Activated CD4-positive, alpha-beta T cell treated with anti-CD3 and anti-CD28 coated beads for 36 hours (primary cell): Measurements from ENCODE around the gene MTCL3.

ENCODE experiments used
- ATAC-seq: fragments of 200-7000 bp; cut with Tn5 transposase; one replicate; pipeline ENCODE4 v1.10.0; 2021; ENCODE audit warnings: mild to moderate bottlenecking, moderate library complexity
- CTCF ChIA-PET: fragments of 350-600 bp; sonication (Branson Sonifier 250); formaldehyde crosslinking; loops from one replicate; lab custom pipeline; 2021; ENCODE audit warnings: antibody characterized with exemption; lab: Charles Lee
- POLR2A ChIA-PET: fragments of 350-600 bp; sonication (Branson Sonifier 250); formaldehyde crosslinking; loops from one replicate; lab custom pipeline; 2021; ENCODE audit warnings: antibody characterized with exemption, inconsistent platforms; lab: Charles Lee
- DNase-seq: peaks from one replicate; pipeline ENCODE4 v3.0.0-alpha.2; 2020
- H3K27ac Mint-ChIP-seq: one replicate; pipeline ENCODE4 v1.8.0; 2021; ENCODE audit warnings: mixed read lengths
- H3K27me3 Mint-ChIP-seq: one replicate; pipeline ENCODE4 v1.8.0; 2021; ENCODE audit warnings: mixed read lengths
- H3K36me3 Mint-ChIP-seq: one replicate; pipeline ENCODE4 v1.8.0; 2021; ENCODE audit warnings: low read depth, mixed read lengths
- H3K4me1 Mint-ChIP-seq: one replicate; pipeline ENCODE4 v1.8.0; 2021; ENCODE audit warnings: mixed read lengths
- H3K4me3 Mint-ChIP-seq: one replicate; pipeline ENCODE4 v1.8.0; 2021; ENCODE audit warnings: mild to moderate bottlenecking, moderate library complexity, mixed read lengths
- H3K9me3 Mint-ChIP-seq: one replicate; pipeline ENCODE4 v1.8.0; 2021; ENCODE audit warnings: low read depth, mixed read lengths
- intact Hi-C, 2 experiments: fragments of 100-400 bp; cut with DNase I in 1 of 2; cut with micrococcal nuclease in 1 of 2; formaldehyde crosslinking; loops; one replicate each; pipeline versions ENCODE4 v1.14.2 to v1.15.1; 2022 to 2024; cut with DNase I, micrococcal nuclease

The MTCL3 gene

GRCh38 chr6:127515794-127516661 is 3.1 kb downstream of the MTCL3 start:
- Mint-ChIP-seq H3K4me3 (peak overlapping the region; percentile 87), H3K4me1 (peaks cover 40% of the 10 kb centered on the region), H3K27me3 (peaks cover 43% of the 10 kb centered on the region), H3K27ac (peak overlapping the region; percentile 58), H3K9me3 (no peaks in the 10 kb centered on the region), H3K36me3 (peaks cover under 1% of the 10 kb centered on the region)
- intact Hi-C loops: loop anchor here (1.0 to 5.0 kb wide), 8 partner anchors 32 to 250 kb away; partner anchors contain the start of genes ECHDC1 (in 2 of the 2) and RNF146 (in 1 of the 2)
- POLR2A ChIA-PET: interaction anchor here (0.6 to 1.1 kb wide), 3 partner anchors 23 to 198 kb away, joined by 3 read pairs; no protein-coding TSS in a partner anchor
- DNase-seq (peak; percentile 79), ATAC-seq (peak; percentile 73)
- CTCF ChIA-PET: interaction anchor here (0.7 to 7.5 kb wide), 45 partner anchors 8 to 1390 kb away, joined by 3 to 82 read pairs (median 5); partner anchors contain the start of genes ECHDC1 and RNF146

- Mint-ChIP-seq H3K27me3 (peaks cover 43% of the 10 kb centered on the region), H3K9me3 (no peaks in the 10 kb centered on the region), H3K36me3 (peaks cover 4% of the 10 kb centered on the region), H3K4me1 (peaks cover 40% of the 10 kb centered on the region), H3K4me3 (peak overlapping the region; percentile 87), H3K27ac (peak overlapping the region; percentile 52)
- ChIA-PET CTCF (interaction anchor here (0.6 to 7.5 kb wide), 28 partner anchors 7 to 482 kb away, joined by 3 to 82 read pairs (median 6); partner anchors contain the start of genes ECHDC1 and RNF146), POLR2A (interaction anchor here (0.9 kb wide), 1 partner anchor 95 kb away, joined by 3 read pairs; no protein-coding TSS in a partner anchor)
- ATAC-seq: peak; percentile 2
- intact Hi-C loops: loop anchor here (5.0 kb wide), 3 partner anchors 93 to 213 kb away; partner anchors contain the start of gene ECHDC1 (in 1 of the 2)
- DNase-seq: no peak
Observed at GRCh38 chr6:127515234-127515793, 3.8 kb downstream of the MTCL3 start.

GRCh38 chr6:127514773-127515227 is 4.3 kb downstream of the MTCL3 start:
- peaks cover 4% of the 10 kb centered on the region for H3K36me3 Mint-ChIP-seq
- peak overlapping the region; percentile 52 for H3K27ac Mint-ChIP-seq
- DNase-seq (peak; percentile 72), ATAC-seq (peak; percentile 21)
- CTCF ChIA-PET: interaction anchor here (0.6 to 7.5 kb wide), 15 partner anchors 12 to 482 kb away, joined by 3 to 82 read pairs (median 3); partner anchors contain the start of gene ECHDC1
- H3K9me3 Mint-ChIP-seq: no peaks in the 10 kb centered on the region
- intact Hi-C loops: loop anchor here (5.0 kb wide), 3 partner anchors 92 to 212 kb away; partner anchors contain the start of gene ECHDC1 (in 1 of the 2)
- POLR2A ChIA-PET: interaction anchor here (0.6 to 0.9 kb wide), 2 partner anchors 94 to 103 kb away, joined by 3 read pairs; no protein-coding TSS in a partner anchor
- peaks cover 40% of the 10 kb centered on the region for H3K4me1 Mint-ChIP-seq
- peaks cover 40% of the 10 kb centered on the region for H3K27me3 Mint-ChIP-seq
- peak overlapping the region; percentile 87 for H3K4me3 Mint-ChIP-seq

- peaks cover 37% of the 10 kb centered on the region for H3K27me3 Mint-ChIP-seq
- H3K4me1 Mint-ChIP-seq: peaks cover 37% of the 10 kb centered on the region
- peak overlapping the region; percentile 87 for H3K4me3 Mint-ChIP-seq
- no peak for DNase-seq
- no peak overlapping the region for H3K27ac Mint-ChIP-seq
- H3K9me3 Mint-ChIP-seq: no peaks in the 10 kb centered on the region
- intact Hi-C loops: no loop called here
- POLR2A ChIA-PET: interaction anchor here (0.6 kb wide), 2 partner anchors 47 to 103 kb away, joined by 3 to 7 read pairs; no protein-coding TSS in a partner anchor
- H3K36me3 Mint-ChIP-seq: peaks cover 4% of the 10 kb centered on the region
- CTCF ChIA-PET: interaction anchor here (0.8 to 7.5 kb wide), 11 partner anchors 12 to 211 kb away, joined by 3 to 82 read pairs (median 3); no protein-coding TSS in a partner anchor
- ATAC-seq: no peak
Observed at GRCh38 chr6:127514179-127514772, 4.9 kb downstream of the MTCL3 start.

- intact Hi-C loops: no loop called here
- no peak for DNase-seq
- Mint-ChIP-seq H3K36me3 (peaks cover 4% of the 10 kb centered on the region), H3K27me3 (peaks cover 31% of the 10 kb centered on the region), H3K27ac (no peak overlapping the region), H3K9me3 (no peaks in the 10 kb centered on the region), H3K4me1 (peaks cover 30% of the 10 kb centered on the region), H3K4me3 (no peak overlapping the region)
- CTCF ChIA-PET: interaction anchor here (1.0 to 7.5 kb wide), 4 partner anchors 11 to 31 kb away, joined by 3 to 82 read pairs (median 20); no protein-coding TSS in a partner anchor
- POLR2A ChIA-PET: interaction anchor here (0.6 kb wide), 1 partner anchor 46 kb away, joined by 7 read pairs; no protein-coding TSS in a partner anchor
- ATAC-seq: no peak
Observed at GRCh38 chr6:127513425-127513824, 5.7 kb downstream of the MTCL3 start.

- Mint-ChIP-seq H3K27me3 (peaks cover 21% of the 10 kb centered on the region), H3K4me3 (no peak overlapping the region), H3K9me3 (no peaks in the 10 kb centered on the region), H3K4me1 (peaks cover 13% of the 10 kb centered on the region), H3K27ac (no peak overlapping the region), H3K36me3 (peaks cover 4% of the 10 kb centered on the region)
- ChIA-PET POLR2A (no interaction called here), CTCF (interaction anchor here (0.6 to 1.8 kb wide), 6 partner anchors 11 to 710 kb away, joined by 3 to 5 read pairs (median 4); no protein-coding TSS in a partner anchor)
- DNase-seq (no peak), ATAC-seq (no peak)
- intact Hi-C loops: no loop called here
Observed at GRCh38 chr6:127510876-127511275, 8.3 kb downstream of the MTCL3 start.

- DNase-seq: no peak
- CTCF ChIA-PET: interaction anchor here (2.4 kb wide), 1 partner anchor 10 kb away, joined by 11 read pairs; no protein-coding TSS in a partner anchor
- intact Hi-C loops: no loop called here
- H3K27me3 Mint-ChIP-seq: peaks cover 2% of the 10 kb centered on the region
- POLR2A ChIA-PET: no interaction called here
- H3K9me3 Mint-ChIP-seq: no peaks in the 10 kb centered on the region
- ATAC-seq: no peak
- no peak overlapping the region for H3K4me3 Mint-ChIP-seq
- no peak overlapping the region for H3K27ac Mint-ChIP-seq
- peaks cover 4% of the 10 kb centered on the region for H3K36me3 Mint-ChIP-seq
- no peaks in the 10 kb centered on the region for H3K4me1 Mint-ChIP-seq
Observed at GRCh38 chr6:127506894-127507293, 12.2 kb downstream of the MTCL3 start.

- POLR2A ChIA-PET: no interaction called here
- DNase-seq (no peak), ATAC-seq (no peak)
- intact Hi-C loops: no loop called here
- Mint-ChIP-seq H3K4me3 (no peak overlapping the region), H3K27me3 (no peaks in the 10 kb centered on the region), H3K4me1 (no peaks in the 10 kb centered on the region), H3K36me3 (no peaks in the 10 kb centered on the region), H3K27ac (no peak overlapping the region), H3K9me3 (no peaks in the 10 kb centered on the region)
- CTCF ChIA-PET: interaction anchor here (1.8 to 4.1 kb wide), 2 partner anchors 12 to 36 kb away, joined by 4 to 36 read pairs; no protein-coding TSS in a partner anchor
Observed at GRCh38 chr6:127503022-127503421, 16.1 kb downstream of the MTCL3 start.

- ChIA-PET POLR2A (no interaction called here), CTCF (interaction anchor here (1.8 to 1.9 kb wide), 2 partner anchors 19 to 23 kb away, joined by 4 to 10 read pairs; no protein-coding TSS in a partner anchor)
- DNase-seq (no peak), ATAC-seq (no peak)
- Mint-ChIP-seq H3K4me1 (no peaks in the 10 kb centered on the region), H3K27ac (no peak overlapping the region), H3K36me3 (no peaks in the 10 kb centered on the region), H3K9me3 (no peaks in the 10 kb centered on the region), H3K27me3 (peaks cover 2% of the 10 kb centered on the region), H3K4me3 (no peak overlapping the region)
- intact Hi-C loops: no loop called here
Observed at GRCh38 chr6:127497410-127497809, 21.7 kb downstream of the MTCL3 start.

GRCh38 chr6:127496471-127496870 is 22.7 kb downstream of the MTCL3 start:
- H3K9me3 Mint-ChIP-seq: no peaks in the 10 kb centered on the region
- ATAC-seq (no peak), DNase-seq (no peak)
- ChIA-PET POLR2A (no interaction called here), CTCF (interaction anchor here (1.8 to 2.2 kb wide), 3 partner anchors 11 to 24 kb away, joined by 4 to 10 read pairs (median 6); no protein-coding TSS in a partner anchor)
- H3K4me3 Mint-ChIP-seq: no peak overlapping the region
- H3K36me3 Mint-ChIP-seq: no peaks in the 10 kb centered on the region
- peaks cover 2% of the 10 kb centered on the region for H3K27me3 Mint-ChIP-seq
- intact Hi-C loops: no loop called here
- no peak overlapping the region for H3K27ac Mint-ChIP-seq
- H3K4me1 Mint-ChIP-seq: no peaks in the 10 kb centered on the region
